ENCODE measurements around the gene C9orf152.
A peak's percentile ranks its signal among the peaks of the same experiment; 100 is the strongest.

The C9orf152 gene

DNA sequence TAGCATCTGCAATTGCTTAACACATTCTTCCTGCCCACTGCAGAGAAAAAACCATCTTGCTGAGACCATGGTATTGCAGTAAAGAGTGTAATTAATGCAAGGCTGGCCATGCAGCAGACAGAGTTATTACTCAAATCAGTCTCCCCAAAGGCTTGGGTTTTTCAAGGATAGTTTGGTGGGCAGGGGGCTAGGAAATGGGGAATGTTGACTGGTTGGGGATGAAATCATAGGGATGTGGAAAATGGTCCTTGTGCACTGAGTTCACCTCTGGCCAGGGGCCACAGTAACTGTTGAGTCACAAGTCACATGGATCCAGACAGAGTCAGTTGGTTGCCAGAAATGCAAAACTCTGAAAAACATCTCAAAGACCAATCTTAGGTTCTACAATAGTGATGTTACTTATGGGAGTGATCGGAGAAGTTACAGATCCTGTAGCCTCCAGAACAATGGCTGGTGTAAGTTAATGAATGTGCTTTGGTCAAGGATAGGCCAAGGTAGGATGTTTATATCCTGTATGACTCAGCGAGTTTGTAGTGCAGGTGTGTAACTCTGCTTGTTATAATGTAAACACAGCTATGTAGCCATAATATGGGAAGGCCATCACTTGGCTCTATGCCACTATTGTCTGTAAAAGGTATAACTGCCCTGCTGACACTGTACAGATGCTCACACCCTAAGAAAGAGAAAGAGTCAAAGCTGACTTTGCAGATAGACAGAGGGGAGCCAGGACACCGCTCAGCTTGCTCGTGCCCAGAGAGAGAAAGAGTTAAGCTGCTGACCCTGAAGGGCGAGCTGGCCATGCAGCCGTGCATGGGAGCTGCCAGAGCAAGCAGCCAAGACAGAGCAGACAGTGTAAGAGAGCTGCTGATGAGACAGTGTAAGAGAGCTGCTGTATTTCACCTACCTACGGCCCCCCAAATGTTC, 27.2 kb downstream of the C9orf152 start:
- peak in 1 of 5 experiments; percentile 62 for DNase-seq

DNA sequence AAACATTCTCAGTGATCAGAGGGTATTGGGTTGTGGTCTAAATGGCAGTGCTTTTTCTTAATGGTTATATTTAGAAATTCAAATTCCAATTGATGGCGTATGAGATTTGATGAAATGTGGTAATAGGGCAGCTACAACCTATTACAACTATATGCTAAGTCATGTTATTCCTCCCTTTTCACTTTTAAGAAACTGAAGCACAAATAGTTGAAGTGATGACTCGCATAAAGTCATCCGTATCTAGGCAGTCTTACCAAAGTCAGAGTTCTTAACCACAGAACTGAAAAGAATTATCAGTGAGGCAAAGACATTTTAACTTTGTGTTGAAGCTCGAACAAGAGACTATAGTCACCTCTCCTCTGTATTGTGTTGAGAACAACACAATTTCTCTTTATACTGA, 28.2 kb downstream of the C9orf152 start:
- peak in 1 of 5 experiments; percentile 34 for DNase-seq

GRCh38 chr9:110178281-110178680, 29.7 kb downstream of the C9orf152 start:
- DNase-seq: no peak

- DNase-seq: no peak
Measured at GRCh38 chr9:110175275-110175968, 32.5 kb downstream of the C9orf152 start.

- peak in 1 of 5 experiments; percentile 79 for DNase-seq
Measured at GRCh38 chr9:110173322-110173642, 34.7 kb downstream of the C9orf152 start.

GRCh38 chr9:110170357-110171257, 37.4 kb downstream of the C9orf152 start:
- no peak for DNase-seq

DNA sequence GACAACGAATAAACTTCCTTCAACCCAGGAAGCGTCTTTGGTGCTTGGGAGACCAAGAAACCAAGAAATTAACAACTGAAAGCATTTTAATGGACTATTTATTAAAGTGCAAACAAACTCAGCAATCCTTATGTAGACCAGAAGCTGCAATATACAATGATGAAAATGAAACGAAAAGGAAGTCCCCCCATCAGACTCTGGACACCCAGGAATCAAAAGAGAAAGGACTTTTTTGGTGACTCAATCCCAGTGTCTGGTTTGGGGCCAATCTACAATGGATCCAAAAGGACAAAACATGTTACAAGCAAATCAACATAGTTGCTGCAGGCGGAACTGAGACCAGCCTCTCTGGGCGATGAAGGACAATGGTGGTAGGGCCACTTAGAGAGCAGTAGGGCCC, 39.5 kb downstream of the C9orf152 start:
- DNase-seq: no peak

GRCh38 chr9:110161940-110162339, 46.0 kb downstream of the C9orf152 start:
- peak in 1 of 5 experiments; percentile 73 for DNase-seq

DNA sequence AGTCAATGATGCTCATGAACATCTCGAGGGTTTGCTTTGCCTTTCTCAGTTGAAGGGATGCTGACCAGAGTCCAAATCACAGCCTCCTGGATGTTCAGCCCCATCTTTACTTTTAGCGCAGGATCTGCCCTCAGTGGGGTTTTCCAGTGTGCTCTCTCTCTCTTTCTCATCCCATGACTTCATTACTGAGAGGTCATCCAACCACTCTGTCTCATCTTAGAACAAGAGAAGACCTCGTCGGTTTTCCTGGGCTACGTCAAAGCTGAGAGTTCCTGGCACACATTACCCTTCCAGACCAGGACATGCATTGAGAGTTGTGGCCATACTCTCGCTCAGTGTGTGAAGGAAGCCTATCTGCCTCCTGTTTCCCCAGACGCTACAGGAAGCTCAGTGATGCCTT, 47.3 kb downstream of the C9orf152 start:
- DNase-seq: no peak

DNA sequence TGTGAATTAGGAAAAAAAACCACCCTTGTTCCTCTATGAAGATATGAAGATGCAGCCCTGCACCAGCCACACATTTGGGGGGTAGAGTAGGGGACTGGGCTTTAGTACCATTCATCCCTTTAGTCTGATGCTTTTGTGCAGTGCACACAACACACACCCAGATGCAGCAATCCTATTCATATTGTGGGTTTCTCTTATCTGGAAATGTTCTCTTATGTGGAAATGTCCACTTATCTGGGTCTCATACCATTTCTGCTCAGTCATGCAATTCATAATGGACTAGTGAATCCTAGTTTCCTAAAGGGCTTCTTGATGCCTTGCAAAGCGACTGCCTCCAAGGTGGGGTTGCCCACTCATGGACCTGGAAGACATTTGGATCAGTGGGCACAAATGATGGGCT, 47.8 kb downstream of the C9orf152 start:
- no peak for DNase-seq

GRCh38 chr9:110157823-110158664, 49.9 kb downstream of the C9orf152 start:
- DNase-seq: peak in 1 of 5 experiments; percentile 45

- DNase-seq: peak in 2 of 5 experiments; percentile 23 to 96
Measured at GRCh38 chr9:110156902-110157301, 51.1 kb downstream of the C9orf152 start.

- DNase-seq: no peak
Measured at GRCh38 chr9:110156416-110156815, 51.5 kb downstream of the C9orf152 start.

DNA sequence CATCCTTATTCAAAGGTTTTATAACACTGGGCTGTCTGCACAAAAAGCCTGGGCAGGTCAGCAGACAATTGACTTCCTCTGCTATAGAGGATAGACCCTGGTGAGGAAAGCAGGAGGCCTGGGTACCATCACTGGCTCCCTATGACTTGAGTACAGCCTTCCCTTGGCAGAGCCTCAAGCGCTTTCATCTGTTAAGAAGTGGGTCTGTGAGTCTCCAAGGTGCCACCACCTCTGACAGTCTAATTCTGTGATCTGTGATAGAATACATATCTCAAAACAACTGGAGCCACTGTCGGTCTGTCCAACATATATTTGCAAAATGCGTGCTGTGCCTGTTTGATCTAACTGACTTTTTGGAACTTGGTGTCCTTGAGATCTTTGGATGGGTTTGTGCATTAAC, 52.2 kb downstream of the C9orf152 start:
- no peak for DNase-seq

DNA sequence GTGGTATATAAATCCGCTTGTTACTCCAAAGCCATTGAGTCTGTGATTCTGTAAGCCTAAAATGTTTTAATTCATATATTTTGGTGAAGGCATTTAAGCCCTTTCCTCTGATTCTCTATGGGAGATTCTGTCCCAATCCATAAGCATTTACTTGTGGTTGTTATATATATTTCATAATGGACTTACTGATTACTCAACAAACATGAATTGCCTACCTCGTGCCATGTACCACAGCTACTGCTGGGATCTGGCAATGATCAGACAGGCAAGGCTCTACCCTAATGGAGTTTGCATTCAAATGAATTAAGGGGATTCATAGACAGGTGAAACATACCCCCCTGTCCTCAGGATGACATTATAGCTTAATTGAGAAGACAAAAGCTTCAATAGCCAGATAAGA, 54.5 kb downstream of the C9orf152 start:
- no peak for DNase-seq

- peak in 1 of 5 experiments; percentile 58 for DNase-seq
Measured at GRCh38 chr9:110152704-110153374, 55.1 kb downstream of the C9orf152 start.
